WERI-Rb-1 (cell line): ENCODE measurements around the gene CLEC16A.

Experiments
- DNase-seq: peaks from one replicate; pipeline ENCODE4 v3.0.0-alpha.2; 2020
- H3K27ac ChIP-seq: fragments of 250-450 bp; sonication (Bioruptor Pico); 2 replicates; pipeline ENCODE4 v1.5.1; 2020; ENCODE audit warnings: mild to moderate bottlenecking, moderate library complexity
- H3K27me3 ChIP-seq: fragments of 250-450 bp; sonication (Bioruptor Pico); 2 replicates; pipeline ENCODE4 v1.5.1; 2021; ENCODE audit warnings: mild to moderate bottlenecking, low read depth, moderate library complexity; ENCODE audit not compliant: insufficient read depth, severe bottlenecking
- H3K36me3 ChIP-seq: fragments of 250-450 bp; sonication (Bioruptor Pico); 2 replicates; pipeline ENCODE4 v1.5.1; 2020; ENCODE audit warnings: mild to moderate bottlenecking, moderate library complexity
- H3K4me3 ChIP-seq: 2 replicates; pipeline ENCODE4 v1.5.1; 2011; ENCODE audit warnings: low read depth, mild to moderate bottlenecking, control low read depth, low read length
- H3K9me3 ChIP-seq: fragments of 250-450 bp; sonication (Bioruptor Pico); 2 replicates; pipeline ENCODE4 v1.5.1; 2021; ENCODE audit warnings: mild to moderate bottlenecking, moderate library complexity; ENCODE audit not compliant: severe bottlenecking
- CTCF ChIP-seq: IDR thresholded peaks from 2 replicates; pipeline ENCODE4 v1.5.1; 2011; ENCODE audit warnings: low read depth, mild to moderate bottlenecking, control low read depth, inconsistent platforms, low read length

The CLEC16A gene

GRCh38 chr16:11138022-11138768 lies 193.8 kb downstream of the CLEC16A start:
- no peaks in the 10 kb centered on the region for H3K9me3 ChIP-seq
- no peaks in the 10 kb centered on the region for H3K27me3 ChIP-seq
- TF ChIP-seq CTCF, result no peak
- no peak for DNase-seq
- H3K4me3 ChIP-seq, result no peak overlapping the region
- H3K36me3 ChIP-seq, result no peaks in the 10 kb centered on the region
- no peak overlapping the region for H3K27ac ChIP-seq

- DNase-seq, result no peak
- H3K4me3 ChIP-seq, result no peak overlapping the region
Measured at GRCh38 chr16:11138769-11139325, 194.5 kb downstream of the CLEC16A start.

GRCh38 chr16:11139326-11140097 lies 195.1 kb downstream of the CLEC16A start:
- Histone ChIP-seq H3K27me3 (no peaks in the 10 kb centered on the region), H3K27ac (no peak overlapping the region), H3K36me3 (no peaks in the 10 kb centered on the region), H3K9me3 (no peaks in the 10 kb centered on the region), H3K4me3 (no peak overlapping the region)
- no peak for TF ChIP-seq CTCF
- no peak for DNase-seq

More at GRCh38 chr16:11138769-11139325, 194.5 kb downstream of the CLEC16A start:
- H3K27me3 ChIP-seq, result no peaks in the 10 kb centered on the region
- no peak for TF ChIP-seq CTCF
- H3K27ac ChIP-seq, result no peak overlapping the region
- H3K9me3 ChIP-seq, result no peaks in the 10 kb centered on the region
- H3K36me3 ChIP-seq, result no peaks in the 10 kb centered on the region

- TF ChIP-seq CTCF, result no peak
- no peak overlapping the region for H3K27ac ChIP-seq
- H3K4me3 ChIP-seq, result no peak overlapping the region
- no peaks in the 10 kb centered on the region for H3K9me3 ChIP-seq
- DNase-seq, result no peak
- no peaks in the 10 kb centered on the region for H3K27me3 ChIP-seq
- no peaks in the 10 kb centered on the region for H3K36me3 ChIP-seq
Measured at GRCh38 chr16:11140098-11140375, 195.7 kb downstream of the CLEC16A start.

GRCh38 chr16:11140466-11140865 lies 196.1 kb downstream of the CLEC16A start:
- TF ChIP-seq CTCF, result no peak
- no peaks in the 10 kb centered on the region for H3K9me3 ChIP-seq
- no peak for DNase-seq
- no peaks in the 10 kb centered on the region for H3K27me3 ChIP-seq
- no peaks in the 10 kb centered on the region for H3K36me3 ChIP-seq
- no peak overlapping the region for H3K27ac ChIP-seq
- no peak overlapping the region for H3K4me3 ChIP-seq
